ENCODE data around the gene VAMP1. TPM values are rescaled to one million over a fixed set of nuclear protein-coding genes. Genes with fewer than 3 reads are reported as not detected.

The VAMP1 gene
- total and polyA plus RNA-seq, 2 of the 8 experiments (the other 6 are each of a cell fraction or from before 2014, with no cell fraction given) = 10.8 to 23.1 TPM

GRCh38 chr12:6452944-6453630 lies 17.4 kb downstream of the VAMP1 start:
- no peak for DNase-seq (ENCODE audit: low read depth in 1 of 2, low spot score in 2 of 2)
- Histone ChIP-seq H3K9me3 (ENCODE audit: insufficient read depth in 2 of 2, low read depth in 1 of 2, low read length in 1 of 2) (no peaks in the 10 kb centered on the region), H3K9ac (replicated peaks in 1 of 4; ENCODE audit: extremely low read depth in 1 of 4, low read depth in 3 of 4, low read length in 3 of 4) (no peak overlapping the region), H2BK12ac (ENCODE audit: low read depth, low read length) (peak overlapping the region; percentile 95; the same call in 1 of the 2 replicates), H3K36me3 (ENCODE audit: control insufficient read depth in 2 of 4, insufficient read depth in 4 of 4, low read length in 3 of 4) (no peaks in the 10 kb centered on the region), H3K4ac (replicated peaks; ENCODE audit: insufficient read length, low read depth, low read length) (peak overlapping the region; percentile 47), H2BK120ac (replicated peaks; ENCODE audit: low read depth, low read length) (no peak overlapping the region), H3K79me2 (ENCODE audit: control insufficient read depth in 1 of 2, insufficient read depth in 2 of 2, low read length in 2 of 2) (no peaks in the 10 kb centered on the region), H2AFZ (ENCODE audit: low read length) (no peak overlapping the region), H3K56ac (replicated peaks; ENCODE audit: insufficient read length, low read depth, low read length) (peak overlapping the region; percentile 10), H3K23ac (ENCODE audit: insufficient read length) (no peak overlapping the region), H3K23me2 (ENCODE audit: low read depth, low read length) (no peaks in the 10 kb centered on the region; the same call in 1 of the 2 replicates), H2BK5ac (ENCODE audit: low read depth, low read length) (peak overlapping the region; percentile 88; the same call in 1 of the 2 replicates), H3K18ac (ENCODE audit: extremely low read depth, low read length) (no peak overlapping the region; the same call in 1 of the 2 replicates), H2BK20ac (ENCODE audit: low read length) (0 out of 2 replicates have a peak overlapping the region, but pooled peaks have one; percentile 48), H3K4me2 (ENCODE audit: insufficient read depth in 1 of 2, low read depth in 2 of 2, low read length in 2 of 2) (peak overlapping the region; percentile 62 to 67; a peak in 1 of 4 replicates), H3K4me1 (replicated peaks in 1 of 4; ENCODE audit: control insufficient read depth in 3 of 4, insufficient read depth in 4 of 4, low read length in 3 of 4) (peaks cover 23 to 36% (median 31%) of the 10 kb centered on the region in 4 experiments), H4K8ac (ENCODE audit: extremely low read depth, insufficient read depth, low read length) (peak overlapping the region; percentile 59; the same call in 1 of the 2 replicates), H3K27ac (ENCODE audit: low read depth, low read length) (no peak overlapping the region; the same call in 1 of the 2 replicates), H2AK5ac (ENCODE audit: low read depth, low read length) (peak overlapping the region; percentile 7; the same call in 1 of the 2 replicates), H3K14ac (ENCODE audit: insufficient read length) (no peak overlapping the region), H3K79me1 (ENCODE audit: low read depth, low read length) (no peaks in the 10 kb centered on the region), H4K5ac (ENCODE audit: insufficient read length, low read depth, low read length) (no peak overlapping the region), H2BK15ac (ENCODE audit: low read length) (no peak overlapping the region; the same call in 1 of the 2 replicates), H4K20me1 (replicated peaks in 1 of 2; ENCODE audit: control insufficient read depth in 1 of 2, insufficient read depth in 2 of 2, low read length in 2 of 2) (no peaks in the 10 kb centered on the region), H3K27me3 (replicated peaks in 1 of 4; ENCODE audit: control insufficient read depth in 3 of 4, extremely low read depth in 1 of 4, insufficient read depth in 3 of 4, low read length in 3 of 4) (no peaks in the 10 kb centered on the region), H4K91ac (replicated peaks; ENCODE audit: insufficient read length, low read length) (peak overlapping the region; percentile 96), H3K4me3 (ENCODE audit: extremely low read depth in 1 of 4, insufficient read depth in 2 of 4, low read depth in 3 of 4, low read length in 4 of 4) (peak overlapping the region in 1 of 4 experiments; percentile 42; a peak in 2 of 8 replicates)
- TF ChIP-seq TBP (IDR thresholded peaks at IDR 0.05; ENCODE audit: low read depth, low read length) (no peak), SP4 (IDR thresholded peaks at IDR 0.05; ENCODE audit: low read length) (no peak), CBX8 (IDR thresholded peaks at IDR 0.05; ENCODE audit: borderline replicate concordance, low read depth, low read length) (no peak), CEBPB (IDR thresholded peaks at IDR 0.05; ENCODE audit: low read depth, low read length) (no peak), BRCA1 (IDR thresholded peaks at IDR 0.05; ENCODE audit: low read depth, low read length) (no peak), KDM5A (IDR thresholded peaks at IDR 0.05; ENCODE audit: low read length) (no peak), POU5F1 (IDR thresholded peaks at IDR 0.05; ENCODE audit: low read depth, low read length) (no peak), EP300 (IDR thresholded peaks at IDR 0.05; ENCODE audit: borderline replicate concordance in 1 of 2, low read depth in 2 of 2, low read length in 2 of 2) (no peak), POLR2A (IDR thresholded peaks at IDR 0.05; ENCODE audit: control extremely low read depth in 1 of 2, low read depth in 2 of 2, low read length in 2 of 2) (no peak), RBBP5 (IDR thresholded peaks at IDR 0.05; ENCODE audit: borderline replicate concordance, low read depth, low read length) (no peak), ZNF274 (IDR thresholded peaks at IDR 0.05; ENCODE audit: borderline replicate concordance, extremely low read depth, low read length) (no peak)
- ChIA-PET CTCF (ENCODE audit: partially characterized antibody) (interaction anchor here (0.5 to 4.4 kb wide), 7 partner anchors 7 to 241 kb away, joined by 3 to 36 read pairs (median 4); no protein-coding TSS in a partner anchor), POLR2A (ENCODE audit: partially characterized antibody) (interaction anchor here (1.1 to 4.9 kb wide), 8 partner anchors 9 to 130 kb away, joined by 3 to 41 read pairs (median 22); partner anchors contain the start of genes CD27, GAPDH, SCNN1A and VAMP1)
- WGBS, 2 experiments (ENCODE audit: extremely low coverage in 1 of 2, insufficient coverage in 1 of 2, insufficient read length in 1 of 2, insufficient replicate concordance in 2 of 2, low coverage in 1 of 2, low lambda C conversion rate in 2 of 2, missing lambda C conversion rate in 1 of 2) = 91% methylated on average over 17 of the region's 17 CpGs; no CpG with 5 or more reads in 1 of the 2 experiments
- FAIRE-seq = no peak

Measured in H1 (cell line).